H54 (cell line): ENCODE results near the gene CLEC20A.

Experiments used
- DNase-seq: peaks from one replicate; pipeline ENCODE4 v3.0.0; 2011; ENCODE audit warnings: low spot score, mixed read lengths; ENCODE audit not compliant: insufficient read length
- FAIRE-seq: peaks from 3 replicates; lab custom pipeline; 2011; peaks lifted over from hg19 to GRCh38; lab: Jason Lieb, UNC
- POLR2A ChIP-seq: IDR thresholded peaks from 2 replicates; pipeline ENCODE4 v1.6.1; 2011; ENCODE audit warnings: low read depth, mild to moderate bottlenecking, low read length

Gene CLEC20A

GRCh38 chr1:178488393-178488792 lies 8.4 kb downstream of the CLEC20A start:
- TF ChIP-seq POLR2A, result no peak
- no peak for DNase-seq
- no peak for FAIRE-seq

DNA sequence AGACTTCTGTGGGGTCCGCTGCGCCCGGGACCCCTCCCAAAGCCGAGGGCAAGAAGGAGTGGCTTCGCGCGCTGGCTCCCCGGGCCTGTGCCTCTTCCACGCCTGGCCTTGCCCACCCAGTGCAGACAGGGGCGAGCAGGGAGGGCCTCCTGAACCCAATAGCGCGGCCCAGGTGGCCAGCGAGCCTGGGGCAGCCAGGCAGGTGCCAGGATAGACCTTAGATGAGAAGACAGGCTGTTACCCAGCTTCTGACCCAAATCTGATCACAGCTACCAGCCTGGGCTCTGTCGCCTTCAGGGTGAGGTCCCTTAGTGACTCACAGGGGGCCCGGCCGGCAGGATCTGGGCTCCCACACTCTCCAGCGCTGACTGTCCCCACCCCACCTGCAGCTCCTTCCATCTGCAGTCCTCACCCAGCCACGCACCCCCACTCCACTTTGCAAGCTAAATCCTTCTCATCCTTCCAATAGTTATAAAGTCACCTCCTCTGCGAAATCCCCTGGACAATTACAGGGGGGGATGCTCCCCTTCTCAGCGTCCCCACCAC lies 9.6 kb downstream of the CLEC20A start:
- no peak for DNase-seq
- FAIRE-seq, result no peak
- no peak for TF ChIP-seq POLR2A

DNA sequence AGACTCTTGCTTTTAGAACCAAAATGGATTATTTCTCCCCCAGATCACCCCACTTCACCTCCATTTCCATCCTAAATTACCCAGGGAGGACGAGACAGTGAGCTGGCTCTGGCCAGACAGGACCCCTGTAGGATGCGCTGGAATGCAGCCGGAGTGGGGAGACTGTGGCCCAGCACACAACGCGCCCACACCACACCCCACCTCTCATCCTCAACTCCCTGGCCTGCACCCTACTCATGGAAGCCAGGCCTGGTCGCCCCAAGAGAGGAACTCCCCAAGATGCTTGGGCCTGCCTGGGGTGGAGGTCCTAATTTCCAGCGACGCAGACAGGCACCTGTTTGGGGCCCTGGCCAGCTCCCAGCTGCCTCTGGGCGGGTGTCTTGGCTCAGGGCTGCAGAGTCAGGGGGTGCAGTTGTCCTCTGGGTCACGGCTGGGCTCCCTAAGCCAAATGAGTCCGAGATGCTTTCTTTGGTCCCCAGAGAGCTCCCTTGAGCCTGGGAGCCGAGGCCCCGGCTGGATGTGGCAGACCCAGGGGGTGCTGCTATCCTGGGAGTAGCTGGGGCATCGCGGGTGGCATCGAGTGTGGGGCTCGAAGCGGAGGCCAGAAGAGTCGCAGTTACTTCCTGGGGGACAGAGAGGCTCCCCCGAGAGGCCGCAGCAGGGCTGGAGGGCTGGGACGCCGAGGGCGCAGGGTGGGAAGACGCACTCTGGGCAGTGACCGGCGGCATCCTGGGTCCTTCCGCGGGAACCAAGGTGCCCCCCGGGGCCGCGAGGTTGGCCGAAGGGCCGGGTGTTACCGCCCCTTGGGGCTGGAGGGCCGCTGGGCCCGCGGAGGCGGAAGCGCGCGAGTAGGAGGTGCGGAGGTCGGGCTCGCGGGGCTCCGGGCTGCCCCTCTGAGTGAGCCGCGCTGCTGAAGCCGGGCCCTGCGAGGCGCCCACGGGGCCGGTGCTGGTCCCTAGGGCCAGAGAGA lies 10.4 kb downstream of the CLEC20A start:
- FAIRE-seq, result no peak
- TF ChIP-seq POLR2A, result no peak
- DNase-seq, result no peak

DNA sequence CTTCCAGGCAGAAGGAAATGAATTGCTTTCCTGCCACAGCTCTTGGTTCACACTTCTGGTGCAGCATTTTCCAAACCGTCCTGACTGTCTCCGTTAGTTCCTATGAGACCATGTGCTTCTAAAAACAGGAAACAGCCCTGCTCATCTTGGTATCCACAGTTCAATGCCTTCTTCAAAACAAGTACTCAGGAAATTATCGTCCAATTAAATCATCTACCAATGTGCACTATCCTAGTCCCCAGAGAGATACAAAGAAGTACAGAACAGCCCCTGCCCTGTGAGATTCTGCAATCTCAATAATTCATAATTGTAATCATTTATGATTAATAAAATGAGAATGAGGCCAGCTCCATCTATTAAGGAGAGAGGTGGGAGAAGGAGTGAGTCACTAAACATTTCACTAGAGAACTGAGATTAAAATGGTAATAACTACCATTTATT lies 11.2 kb downstream of the CLEC20A start:
- DNase-seq (no peak), FAIRE-seq (no peak)
- TF ChIP-seq POLR2A, result no peak

GRCh38 chr1:178484698-178485225 lies 12.0 kb downstream of the CLEC20A start:
- DNase-seq (no peak), FAIRE-seq (no peak)
- no peak for TF ChIP-seq POLR2A

DNA sequence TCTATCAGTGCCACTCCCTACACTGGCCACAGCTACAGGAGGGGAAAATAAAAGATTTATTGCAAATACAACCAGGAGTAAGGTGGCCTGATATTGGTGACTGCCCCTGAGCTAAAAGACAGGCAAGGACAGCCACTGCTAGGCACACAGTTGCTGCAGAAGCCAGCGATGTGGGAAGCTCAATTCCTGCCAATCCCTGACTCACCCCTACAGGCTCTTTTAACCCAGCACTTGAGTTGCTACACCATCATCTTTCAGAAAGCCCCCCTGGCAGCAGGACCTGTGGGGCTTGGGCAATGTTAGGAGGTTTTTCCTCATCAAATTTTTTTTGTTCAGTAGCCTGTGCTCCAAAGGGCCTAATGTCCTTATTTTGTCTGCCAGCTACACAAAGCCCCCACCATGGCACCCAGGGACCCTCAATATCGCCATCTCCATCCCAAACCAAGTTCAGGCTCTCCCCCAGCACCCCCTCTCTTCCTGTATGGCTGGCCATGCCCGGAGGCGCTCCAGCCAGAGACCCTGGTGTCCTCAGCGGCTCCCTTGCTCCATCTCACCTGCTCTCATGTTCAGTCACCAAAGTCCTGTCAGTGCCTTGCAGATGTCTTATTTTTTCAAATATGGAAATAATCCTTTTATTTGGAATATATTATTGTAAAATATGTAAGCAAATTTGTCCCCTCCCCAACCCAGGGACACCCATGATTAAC lies 13.4 kb downstream of the CLEC20A start:
- no peak for FAIRE-seq
- no peak for TF ChIP-seq POLR2A
- no peak for DNase-seq

- no peak for FAIRE-seq
- no peak for DNase-seq
- no peak for TF ChIP-seq POLR2A
These were observed 18.9 kb downstream of the CLEC20A start for GRCh38 chr1:178477841-178478240.

- DNase-seq, result no peak
These were observed 19.4 kb downstream of the CLEC20A start for GRCh38 chr1:178477373-178477772.

GRCh38 chr1:178472531-178472930 lies 24.2 kb downstream of the CLEC20A start:
- FAIRE-seq, result no peak
- TF ChIP-seq POLR2A, result no peak
- DNase-seq, result no peak

More at GRCh38 chr1:178477373-178477772, 19.4 kb downstream of the CLEC20A start:
- TF ChIP-seq POLR2A, result no peak
- no peak for FAIRE-seq

DNA sequence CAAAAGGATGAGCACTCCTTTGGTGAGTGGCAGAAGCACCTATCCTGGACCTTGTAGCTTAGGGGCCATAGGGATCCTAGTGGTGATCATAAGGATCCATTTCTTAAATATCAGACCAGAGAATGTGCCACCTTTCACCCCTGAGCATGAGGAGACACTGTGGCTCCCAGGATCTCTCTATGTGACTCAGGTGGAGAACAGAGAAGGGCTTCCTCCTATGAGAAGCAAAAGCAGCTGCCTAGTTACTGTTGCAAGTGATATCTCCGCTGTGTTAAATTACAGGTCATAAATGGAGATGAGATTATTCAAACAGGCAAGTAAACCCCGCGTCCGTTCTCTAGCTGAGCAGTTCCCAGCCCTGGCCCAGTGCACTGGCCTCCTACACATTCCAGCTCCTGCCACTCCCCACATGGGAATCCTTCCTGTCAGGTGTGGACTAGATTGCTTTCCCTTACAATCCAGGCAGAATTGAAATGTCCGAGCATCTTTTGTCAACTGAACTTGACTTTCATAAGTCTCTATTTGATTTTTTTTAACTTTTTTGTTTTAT lies 26.3 kb downstream of the CLEC20A start:
- no peak for TF ChIP-seq POLR2A
- DNase-seq (no peak), FAIRE-seq (no peak)

- DNase-seq, result no peak
- TF ChIP-seq POLR2A, result no peak
- FAIRE-seq, result no peak
These were observed 28.9 kb downstream of the CLEC20A start for GRCh38 chr1:178467837-178468236.

- DNase-seq (no peak), FAIRE-seq (peak; percentile 27)
- TF ChIP-seq POLR2A, result no peak
These were observed 31.8 kb downstream of the CLEC20A start for GRCh38 chr1:178465011-178465410.

DNA sequence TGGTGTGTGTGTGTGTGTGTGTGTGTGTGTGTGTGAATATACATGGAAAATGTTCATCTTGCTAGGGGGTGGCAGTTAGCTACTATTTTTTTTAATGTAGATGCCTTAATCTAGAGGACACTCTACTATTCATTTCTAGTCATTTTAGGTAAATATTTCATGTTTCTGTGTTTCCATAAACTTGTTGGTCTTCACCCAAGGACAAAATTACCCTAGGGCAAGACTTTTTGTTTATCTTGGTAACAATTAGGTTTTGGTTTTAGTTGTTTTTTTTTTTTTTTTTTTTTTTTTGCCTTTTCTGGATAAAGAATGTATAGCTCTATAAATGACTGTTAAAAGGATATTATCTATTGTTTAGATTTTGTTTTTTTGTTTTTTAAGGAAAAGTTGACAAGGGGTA lies 32.2 kb downstream of the CLEC20A start:
- DNase-seq (no peak), FAIRE-seq (no peak)
- TF ChIP-seq POLR2A, result no peak
